ENCODE results near the gene TRIM22. TPM values are rescaled to one million over a fixed set of nuclear protein-coding genes. Genes with fewer than 3 reads are reported as not detected.

The TRIM22 gene
- total and polyA plus RNA-seq, 2 donors (not counting 1 experiment from before 2014, with no cell fraction given), result 108 to 112 TPM

- no peak for TF ChIP-seq CTCF (conservative IDR thresholded peaks at IDR 0.05 in 1 of 2, IDR thresholded peaks at IDR 0.05 in 1 of 2; ENCODE audit: low read depth in 1 of 2, low read length in 2 of 2)
- no peak for TF ChIP-seq EZH2 (IDR thresholded peaks at IDR 0.05; ENCODE audit: low read length, missing control alignments)
- Histone ChIP-seq H3K27me3 (ENCODE audit: control insufficient read depth, insufficient read depth, low read length) (no peaks in the 10 kb centered on the region), H3K4me3 (replicated peaks in 1 of 4; ENCODE audit: control extremely low read depth in 1 of 4, insufficient read depth in 1 of 4, low read depth in 3 of 4, low read length in 4 of 4) (no peak overlapping the region), H3K4me1 (ENCODE audit: control insufficient read depth, extremely low read depth, insufficient read depth, low read length) (no peaks in the 10 kb centered on the region), H3K79me2 (ENCODE audit: control insufficient read depth, insufficient read depth, low read length) (no peaks in the 10 kb centered on the region), H2AFZ (ENCODE audit: low read length) (no peak overlapping the region), H3K9ac (ENCODE audit: insufficient read depth, low read length) (no peak overlapping the region), H3K9me3 (ENCODE audit: control insufficient read depth, insufficient read depth, low read depth, low read length) (no peaks in the 10 kb centered on the region), H3K27ac (ENCODE audit: insufficient read depth, low read length) (no peak overlapping the region), H3K36me3 (ENCODE audit: control insufficient read depth, insufficient read depth, low read length) (peaks cover 6% of the 10 kb centered on the region), H4K20me1 (ENCODE audit: control insufficient read depth, extremely low read depth, insufficient read depth, low read length) (no peaks in the 10 kb centered on the region), H3K4me2 (ENCODE audit: extremely low read depth, insufficient read depth, low read length) (no peak overlapping the region)
- DNase-seq (ENCODE audit: low read depth in 2 of 2), result no peak
Observed at GRCh38 chr11:5701055-5701577, 11.5 kb downstream of the TRIM22 start.

- TF ChIP-seq CTCF (conservative IDR thresholded peaks at IDR 0.05 in 1 of 2, IDR thresholded peaks at IDR 0.05 in 1 of 2; ENCODE audit: low read depth in 1 of 2, low read length in 2 of 2) (no peak), EZH2 (IDR thresholded peaks at IDR 0.05; ENCODE audit: low read length, missing control alignments) (no peak)
- no peaks in the 10 kb centered on the region for H3K9me3 ChIP-seq (ENCODE audit: control insufficient read depth, insufficient read depth, low read depth, low read length)
- peaks cover 4% of the 10 kb centered on the region for H3K36me3 ChIP-seq (ENCODE audit: control insufficient read depth, insufficient read depth, low read length)
- DNase-seq (ENCODE audit: low read depth in 2 of 2), result no peak
- H2AFZ ChIP-seq (ENCODE audit: low read length), result no peak overlapping the region
- H3K9ac ChIP-seq (ENCODE audit: insufficient read depth, low read length), result no peak overlapping the region
- no peaks in the 10 kb centered on the region for H3K79me2 ChIP-seq (ENCODE audit: control insufficient read depth, insufficient read depth, low read length)
- no peaks in the 10 kb centered on the region for H3K4me1 ChIP-seq (ENCODE audit: control insufficient read depth, extremely low read depth, insufficient read depth, low read length)
- H3K27ac ChIP-seq (ENCODE audit: insufficient read depth, low read length), result no peak overlapping the region
- no peak overlapping the region for H3K4me3 ChIP-seq (replicated peaks in 1 of 4; ENCODE audit: control extremely low read depth in 1 of 4, insufficient read depth in 1 of 4, low read depth in 3 of 4, low read length in 4 of 4)
- no peaks in the 10 kb centered on the region for H4K20me1 ChIP-seq (ENCODE audit: control insufficient read depth, extremely low read depth, insufficient read depth, low read length)
- no peak overlapping the region for H3K4me2 ChIP-seq (ENCODE audit: extremely low read depth, insufficient read depth, low read length)
- no peaks in the 10 kb centered on the region for H3K27me3 ChIP-seq (ENCODE audit: control insufficient read depth, insufficient read depth, low read length)
Observed at GRCh38 chr11:5703741-5704536, 14.3 kb downstream of the TRIM22 start.

- H3K9me3 ChIP-seq (ENCODE audit: control insufficient read depth, insufficient read depth, low read depth, low read length), result no peaks in the 10 kb centered on the region
- peak in 1 of 2 donors; percentile 39 for DNase-seq (ENCODE audit: low read depth in 2 of 2)
- no peak overlapping the region for H2AFZ ChIP-seq (ENCODE audit: low read length)
- H4K20me1 ChIP-seq (ENCODE audit: control insufficient read depth, extremely low read depth, insufficient read depth, low read length), result no peaks in the 10 kb centered on the region
- no peaks in the 10 kb centered on the region for H3K4me1 ChIP-seq (ENCODE audit: control insufficient read depth, extremely low read depth, insufficient read depth, low read length)
- no peaks in the 10 kb centered on the region for H3K27me3 ChIP-seq (ENCODE audit: control insufficient read depth, insufficient read depth, low read length)
- H3K79me2 ChIP-seq (ENCODE audit: control insufficient read depth, insufficient read depth, low read length), result no peaks in the 10 kb centered on the region
- H3K9ac ChIP-seq (ENCODE audit: insufficient read depth, low read length), result no peak overlapping the region
- TF ChIP-seq CTCF (conservative IDR thresholded peaks at IDR 0.05 in 1 of 2, IDR thresholded peaks at IDR 0.05 in 1 of 2; ENCODE audit: low read depth in 1 of 2, low read length in 2 of 2) (no peak), EZH2 (IDR thresholded peaks at IDR 0.05; ENCODE audit: low read length, missing control alignments) (no peak)
- peaks cover 5% of the 10 kb centered on the region for H3K36me3 ChIP-seq (ENCODE audit: control insufficient read depth, insufficient read depth, low read length)
- H3K4me3 ChIP-seq (replicated peaks in 1 of 4; ENCODE audit: control extremely low read depth in 1 of 4, insufficient read depth in 1 of 4, low read depth in 3 of 4, low read length in 4 of 4), result no peak overlapping the region
- H3K4me2 ChIP-seq (ENCODE audit: extremely low read depth, insufficient read depth, low read length), result no peak overlapping the region
- no peak overlapping the region for H3K27ac ChIP-seq (ENCODE audit: insufficient read depth, low read length)
Observed at GRCh38 chr11:5705688-5706087, 16.1 kb downstream of the TRIM22 start.
